Measurements from ENCODE around the gene PEDS1. TPM values are rescaled to one million over a fixed set of nuclear protein-coding genes. Genes with fewer than 3 reads are reported as not detected.
"Not testable (repeated sequence)": the region's sequence is repeated elsewhere in the genome, so short reads cannot be mapped to it uniquely, and the experiment has no call there.

Gene PEDS1
- total and polyA plus RNA-seq, 4 experiments from 2014 or later: 14.7 to 25.1 (median 16.8) TPM

- POLR2A ChIA-PET (ENCODE audit: partially characterized antibody): interaction anchor here (0.6 kb wide), 1 partner anchor 135 kb away, joined by 3 read pairs; no protein-coding TSS in a partner anchor
Measured at GRCh38 chr20:50136822-50137599, 16.5 kb downstream of the PEDS1 start.

GRCh38 chr20:50135157-50135556 lies 18.4 kb downstream of the PEDS1 start:
- H3K27ac ChIP-seq (ENCODE audit: low read depth, low read length); H3K9me3 ChIP-seq (ENCODE audit: control insufficient read depth in 1 of 2, low read length in 2 of 2); H3K9me3 Mint-ChIP-seq; H3K4me1 ChIP-seq (ENCODE audit: insufficient read depth, low read length); DNase-seq; intact Hi-C loops (cut with micrococcal nuclease); H3K4me3 ChIP-seq (ENCODE audit: low read length in 2 of 2); H3K27ac Mint-ChIP-seq; H3K4me3 Mint-ChIP-seq; POLR2A ChIA-PET (ENCODE audit: partially characterized antibody); H3K27me3 Mint-ChIP-seq; H3K27me3 ChIP-seq (ENCODE audit: insufficient read depth, low read length): not testable (repeated sequence)
- peaks cover 36% of the 10 kb centered on the region for H3K36me3 ChIP-seq (ENCODE audit: insufficient read depth, low read length)
- CTCF ChIA-PET (ENCODE audit: partially characterized antibody): interaction anchor here (1.1 to 2.7 kb wide), 3 partner anchors 14 to 44 kb away, joined by 4 to 9 read pairs (median 9); no protein-coding TSS in a partner anchor
- Mint-ChIP-seq H3K4me1 (peaks cover 11 to 17% (median 13%) of the 10 kb centered on the region in 4 donors), H3K36me3 (peaks cover 17 to 53% of the 10 kb centered on the region in 2 donors)

More at GRCh38 chr20:50136822-50137599, 16.5 kb downstream of the PEDS1 start:
- H3K4me1 Mint-ChIP-seq: peaks cover 12 to 21% (median 18%) of the 10 kb centered on the region in 4 donors
- Histone ChIP-seq H3K9me3 (ENCODE audit: control insufficient read depth in 1 of 2, low read length in 2 of 2) (no peaks in the 10 kb centered on the region), H3K27me3 (ENCODE audit: insufficient read depth, low read length) (no peaks in the 10 kb centered on the region), H3K36me3 (ENCODE audit: insufficient read depth, low read length) (peaks cover 41% of the 10 kb centered on the region), H3K4me1 (ENCODE audit: insufficient read depth, low read length) (no peaks in the 10 kb centered on the region), H3K4me3 (ENCODE audit: low read length in 2 of 2) (no peak overlapping the region), H3K27ac (ENCODE audit: low read depth, low read length) (no peak overlapping the region)
- intact Hi-C loops (cut with micrococcal nuclease): no loop called here
- no peaks in the 10 kb centered on the region for H3K9me3 Mint-ChIP-seq
- no peak for DNase-seq
- H3K27me3 Mint-ChIP-seq: no peaks in the 10 kb centered on the region
- peak overlapping the region in 2 of 7 donors; percentile 47 to 68 for H3K27ac Mint-ChIP-seq
- H3K4me3 Mint-ChIP-seq: no peak overlapping the region
- H3K36me3 Mint-ChIP-seq: peaks cover 14 to 55% of the 10 kb centered on the region in 2 donors
- CTCF ChIA-PET (ENCODE audit: partially characterized antibody): interaction anchor here (1.0 kb wide), 1 partner anchor 16 kb away, joined by 3 read pairs; no protein-coding TSS in a partner anchor

- Mint-ChIP-seq H3K36me3 (peaks cover 14 to 58% of the 10 kb centered on the region in 2 donors), H3K4me3 (no peak overlapping the region), H3K27me3 (no peaks in the 10 kb centered on the region), H3K9me3 (no peaks in the 10 kb centered on the region), H3K27ac (peak overlapping the region in 1 of 7 donors; percentile 57), H3K4me1 (peaks cover 7 to 12% (median 10%) of the 10 kb centered on the region in 4 donors)
- Histone ChIP-seq H3K27ac (ENCODE audit: low read depth, low read length) (no peak overlapping the region), H3K9me3 (ENCODE audit: control insufficient read depth in 1 of 2, low read length in 2 of 2) (no peaks in the 10 kb centered on the region), H3K27me3 (ENCODE audit: insufficient read depth, low read length) (no peaks in the 10 kb centered on the region), H3K36me3 (ENCODE audit: insufficient read depth, low read length) (peaks cover 43% of the 10 kb centered on the region), H3K4me3 (ENCODE audit: low read length in 2 of 2) (no peak overlapping the region), H3K4me1 (ENCODE audit: insufficient read depth, low read length) (no peaks in the 10 kb centered on the region)
- ChIA-PET POLR2A (ENCODE audit: partially characterized antibody) (interaction anchor here (1.4 kb wide), 1 partner anchor 9 kb away, joined by 4 read pairs; no protein-coding TSS in a partner anchor), CTCF (ENCODE audit: partially characterized antibody) (interaction anchor here (0.8 to 2.7 kb wide), 4 partner anchors 10 to 46 kb away, joined by 3 to 9 read pairs (median 6); no protein-coding TSS in a partner anchor)
- intact Hi-C loops (cut with micrococcal nuclease): no loop called here
- DNase-seq: no peak
Measured at GRCh38 chr20:50133474-50134217, 19.9 kb downstream of the PEDS1 start.

- Histone ChIP-seq H3K36me3 (ENCODE audit: insufficient read depth, low read length) (peaks cover 49% of the 10 kb centered on the region), H3K27me3 (ENCODE audit: insufficient read depth, low read length) (no peaks in the 10 kb centered on the region), H3K4me1 (ENCODE audit: insufficient read depth, low read length) (no peaks in the 10 kb centered on the region), H3K4me3 (ENCODE audit: low read length in 2 of 2) (no peak overlapping the region), H3K27ac (ENCODE audit: low read depth, low read length) (no peak overlapping the region), H3K9me3 (ENCODE audit: control insufficient read depth in 1 of 2, low read length in 2 of 2) (no peaks in the 10 kb centered on the region)
- ChIA-PET POLR2A (ENCODE audit: partially characterized antibody) (interaction anchor here (1.4 kb wide), 1 partner anchor 9 kb away, joined by 4 read pairs; no protein-coding TSS in a partner anchor), CTCF (ENCODE audit: partially characterized antibody) (interaction anchor here (1.0 to 2.5 kb wide), 3 partner anchors 10 to 36 kb away, joined by 3 to 7 read pairs (median 5); no protein-coding TSS in a partner anchor)
- H3K9me3 Mint-ChIP-seq: no peaks in the 10 kb centered on the region
- no peak overlapping the region for H3K4me3 Mint-ChIP-seq
- intact Hi-C loops (cut with micrococcal nuclease): no loop called here
- peaks cover 14 to 62% of the 10 kb centered on the region in 2 donors for H3K36me3 Mint-ChIP-seq
- H3K27me3 Mint-ChIP-seq: no peaks in the 10 kb centered on the region
- peaks cover 7 to 12% (median 9%) of the 10 kb centered on the region in 4 donors for H3K4me1 Mint-ChIP-seq
- H3K27ac Mint-ChIP-seq: no peak overlapping the region
- DNase-seq: no peak
Measured at GRCh38 chr20:50133041-50133440, 20.5 kb downstream of the PEDS1 start.

- intact Hi-C loops (cut with micrococcal nuclease): no loop called here
- Histone ChIP-seq H3K4me1 (ENCODE audit: insufficient read depth, low read length) (no peaks in the 10 kb centered on the region), H3K36me3 (ENCODE audit: insufficient read depth, low read length) (peaks cover 67% of the 10 kb centered on the region), H3K9me3 (ENCODE audit: control insufficient read depth in 1 of 2, low read length in 2 of 2) (no peaks in the 10 kb centered on the region), H3K4me3 (ENCODE audit: low read length in 2 of 2) (no peak overlapping the region), H3K27ac (ENCODE audit: low read depth, low read length) (no peak overlapping the region), H3K27me3 (ENCODE audit: insufficient read depth, low read length) (no peaks in the 10 kb centered on the region)
- no peaks in the 10 kb centered on the region for H3K27me3 Mint-ChIP-seq
- H3K27ac Mint-ChIP-seq: peak overlapping the region in 2 of 7 donors; percentile 44 to 54
- no peaks in the 10 kb centered on the region for H3K9me3 Mint-ChIP-seq
- ChIA-PET POLR2A (ENCODE audit: partially characterized antibody) (no interaction called here), CTCF (ENCODE audit: partially characterized antibody) (interaction anchor here (0.5 to 2.5 kb wide), 2 partner anchors 38 to 620 kb away, joined by 4 to 5 read pairs; no protein-coding TSS in a partner anchor)
- no peak overlapping the region for H3K4me3 Mint-ChIP-seq
- DNase-seq: no peak
- peaks cover 29 to 67% of the 10 kb centered on the region in 2 donors for H3K36me3 Mint-ChIP-seq
- H3K4me1 Mint-ChIP-seq: peaks cover 0 to 5% (median 5%) of the 10 kb centered on the region in 4 donors
Measured at GRCh38 chr20:50130995-50131394, 22.5 kb downstream of the PEDS1 start.

- Histone ChIP-seq H3K36me3 (ENCODE audit: insufficient read depth, low read length) (peaks cover 66% of the 10 kb centered on the region), H3K4me3 (ENCODE audit: low read length in 2 of 2) (no peak overlapping the region), H3K4me1 (ENCODE audit: insufficient read depth, low read length) (no peaks in the 10 kb centered on the region), H3K9me3 (ENCODE audit: control insufficient read depth in 1 of 2, low read length in 2 of 2) (no peaks in the 10 kb centered on the region), H3K27ac (ENCODE audit: low read depth, low read length) (no peak overlapping the region), H3K27me3 (ENCODE audit: insufficient read depth, low read length) (no peaks in the 10 kb centered on the region)
- POLR2A ChIA-PET (ENCODE audit: partially characterized antibody): no interaction called here
- peak overlapping the region in 4 of 7 donors; percentile 17 to 52 (median 32) for H3K27ac Mint-ChIP-seq
- no peak overlapping the region for H3K4me3 Mint-ChIP-seq
- H3K9me3 Mint-ChIP-seq: no peaks in the 10 kb centered on the region
- peaks cover 35 to 66% of the 10 kb centered on the region in 2 donors for H3K36me3 Mint-ChIP-seq
- CTCF ChIA-PET (ENCODE audit: partially characterized antibody): no interaction called here
- no peaks in the 10 kb centered on the region for H3K27me3 Mint-ChIP-seq
- no peak for DNase-seq
- H3K4me1 Mint-ChIP-seq: peaks cover 0 to 5% (median 3%) of the 10 kb centered on the region in 4 donors
- intact Hi-C loops (cut with micrococcal nuclease): no loop called here
Measured at GRCh38 chr20:50130356-50130723, 23.2 kb downstream of the PEDS1 start.

Measured in CD4-positive, alpha-beta memory T cell (primary cell).